Posterior cingulate gyrus (tissue), 11 donors: ENCODE data around the gene PNPLA4.

Source experiments
- DNase-seq, 10 donors: peaks; one replicate each; pipeline versions ENCODE4 v3.0.0 to v3.0.0-alpha.2; 2020 to 2021; ENCODE audit warnings: mixed read lengths in 3 of 10
- intact Hi-C: fragments of 100-400 bp; cut with DNase I; formaldehyde crosslinking; loops from one replicate; pipeline ENCODE4 v1.15.1; 2023

The PNPLA4 gene

GRCh38 chrX:7927259-7928167, at the start of gene PNPLA4:
TSS of gene PNPLA4 (minus strand) at chrX:7927413. CDS start at chrX:7926119, 1,294 bp downstream.
- peak; percentile 42 to 97 (median 76) for DNase-seq
- intact Hi-C loops, result no loop called here

- no peak for DNase-seq
- intact Hi-C loops, result no loop called here
Measured at GRCh38 chrX:7972586-7972985, 45.4 kb upstream of the PNPLA4 start.

GRCh38 chrX:7970428-7970827, 43.2 kb upstream of the PNPLA4 start:
- no peak for DNase-seq
- intact Hi-C loops, result no loop called here

- intact Hi-C loops, result no loop called here
Measured at GRCh38 chrX:7965436-7965835, 38.2 kb upstream of the PNPLA4 start.

GRCh38 chrX:7960246-7960645, 33.0 kb upstream of the PNPLA4 start:
- DNase-seq, result no peak
- intact Hi-C loops, result no loop called here

More at GRCh38 chrX:7965436-7965835, 38.2 kb upstream of the PNPLA4 start:
- DNase-seq, result no peak

GRCh38 chrX:7953446-7953845, 26.2 kb upstream of the PNPLA4 start:
- intact Hi-C loops, result no loop called here
- no peak for DNase-seq

- intact Hi-C loops, result no loop called here
- no peak for DNase-seq
Measured at GRCh38 chrX:7950865-7951264, 23.7 kb upstream of the PNPLA4 start.

GRCh38 chrX:7948483-7948882, 21.3 kb upstream of the PNPLA4 start:
- intact Hi-C loops, result no loop called here
- no peak for DNase-seq

- intact Hi-C loops, result no loop called here
- DNase-seq, result no peak
Measured at GRCh38 chrX:7946960-7947359, 19.7 kb upstream of the PNPLA4 start.

GRCh38 chrX:7943600-7944245, 16.5 kb upstream of the PNPLA4 start:
- intact Hi-C loops, result no loop called here
- no peak for DNase-seq

- intact Hi-C loops, result no loop called here
- DNase-seq, result no peak
Measured at GRCh38 chrX:7941390-7942042, 14.3 kb upstream of the PNPLA4 start.

GRCh38 chrX:7934026-7934425, 6.8 kb upstream of the PNPLA4 start:
- intact Hi-C loops, result no loop called here
- DNase-seq, result no peak

GRCh38 chrX:7926914-7927258, 327 bp downstream of the PNPLA4 start:
- no peak for DNase-seq

GRCh38 chrX:7926501-7926900, 712 bp downstream of the PNPLA4 start:
- DNase-seq, result no peak
- intact Hi-C loops, result no loop called here

More at GRCh38 chrX:7926914-7927258, 327 bp downstream of the PNPLA4 start:
- intact Hi-C loops, result no loop called here

GRCh38 chrX:7925867-7926472, 1.2 kb downstream of the PNPLA4 start:
- intact Hi-C loops, result no loop called here
- peak; percentile 37 to 95 (median 56) for DNase-seq

GRCh38 chrX:7921750-7922149, 5.5 kb downstream of the PNPLA4 start:
- DNase-seq, result no peak
- intact Hi-C loops, result no loop called here

GRCh38 chrX:7908821-7909220, 18.4 kb downstream of the PNPLA4 start:
- intact Hi-C loops, result no loop called here
- DNase-seq, result no peak

- intact Hi-C loops, result no loop called here
- DNase-seq, result no peak
Measured at GRCh38 chrX:7904562-7904961, 22.7 kb downstream of the PNPLA4 start.

- intact Hi-C loops, result no loop called here
- DNase-seq, result no peak
Measured at GRCh38 chrX:7891928-7892327, 35.3 kb downstream of the PNPLA4 start.

- intact Hi-C loops, result no loop called here
- no peak for DNase-seq
Measured at GRCh38 chrX:7889680-7890079, 37.5 kb downstream of the PNPLA4 start.

- intact Hi-C loops, result no loop called here
- DNase-seq, result no peak
Measured at GRCh38 chrX:7889135-7889534, 38.1 kb downstream of the PNPLA4 start.
